Measurements from ENCODE around the gene TUBE1.
A peak's percentile ranks its signal among the peaks of the same experiment; 100 is the strongest.
"Not testable (repeated sequence)": the region's sequence is repeated elsewhere in the genome, so short reads cannot be mapped to it uniquely, and the experiment has no call there.

TUBE1 gene

GRCh38 chr6:112065426-112065986 is 21.8 kb downstream of the TUBE1 start:
- DNase-seq: no peak

- DNase-seq: no peak
Measured at GRCh38 chr6:112062966-112063365, 24.3 kb downstream of the TUBE1 start.

GRCh38 chr6:112061605-112062004 is 25.7 kb downstream of the TUBE1 start:
- no peak for DNase-seq

- DNase-seq: no peak
Measured at GRCh38 chr6:112058243-112059032, 28.8 kb downstream of the TUBE1 start.

- DNase-seq: no peak
Measured at GRCh38 chr6:112054555-112055190, 32.6 kb downstream of the TUBE1 start.

GRCh38 chr6:112054001-112054400 is 33.3 kb downstream of the TUBE1 start, which contains the start of gene CCN6:
Gene CCN6, plus strand, starts transcription at chr6:112054104. Its CDS starts 254 bp downstream, at chr6:112054358.
- DNase-seq: peak; percentile 18

- DNase-seq: not testable (repeated sequence)
Measured at GRCh38 chr6:112051251-112051740, 36.0 kb downstream of the TUBE1 start.

GRCh38 chr6:112050429-112050828 is 36.9 kb downstream of the TUBE1 start:
- DNase-seq: no peak

GRCh38 chr6:112049996-112050395 is 37.3 kb downstream of the TUBE1 start:
- no peak for DNase-seq

GRCh38 chr6:112049026-112049799 is 38.1 kb downstream of the TUBE1 start:
- peak; percentile 22 for DNase-seq

- DNase-seq: not testable (repeated sequence)
Measured at GRCh38 chr6:112047523-112047922, 39.8 kb downstream of the TUBE1 start.

GRCh38 chr6:112044856-112045255 is 42.4 kb downstream of the TUBE1 start:
- no peak for DNase-seq

GRCh38 chr6:112044196-112044595 is 43.1 kb downstream of the TUBE1 start:
- no peak for DNase-seq

- peak; percentile 89 for DNase-seq
Measured at GRCh38 chr6:112043032-112044007, 44.0 kb downstream of the TUBE1 start.

- no peak for DNase-seq
Measured at GRCh38 chr6:112041535-112041934, 45.7 kb downstream of the TUBE1 start.

- DNase-seq: no peak
Measured at GRCh38 chr6:112040956-112041355, 46.3 kb downstream of the TUBE1 start.

GRCh38 chr6:112039431-112039770 is 47.9 kb downstream of the TUBE1 start:
- no peak for DNase-seq

- no peak for DNase-seq
Measured at GRCh38 chr6:112038756-112039430, 48.4 kb downstream of the TUBE1 start.

GRCh38 chr6:112038268-112038667 is 49.0 kb downstream of the TUBE1 start:
- DNase-seq: no peak

- DNase-seq: no peak
Measured at GRCh38 chr6:112037783-112038216, 49.5 kb downstream of the TUBE1 start.
